GM19043 (cell line): ENCODE results near the gene SAT2.
"Not testable (repeated sequence)": the region's sequence is repeated elsewhere in the genome, so short reads cannot be mapped to it uniquely, and the experiment has no call there.

Experiments
- ATAC-seq: cut with Tn5 transposase; IDR thresholded peaks from one replicate; pipeline ENCODE4 v1.9.1; 2021; ENCODE audit warnings: low read depth; ENCODE audit not compliant: unreplicated experiment

Gene SAT2

GRCh38 chr17:7636163-7636562 is 8.5 kb upstream of the SAT2 start:
- ATAC-seq, result no peak

GRCh38 chr17:7634384-7634783 is 6.8 kb upstream of the SAT2 start:
- ATAC-seq, result no peak

GRCh38 chr17:7633093-7633492 is 5.5 kb upstream of the SAT2 start:
- ATAC-seq, result no peak

- no peak for ATAC-seq
Observed at GRCh38 chr17:7632492-7632894, 4.9 kb upstream of the SAT2 start.

GRCh38 chr17:7631398-7632380 is 4.1 kb upstream of the SAT2 start:
- ATAC-seq, result no peak

GRCh38 chr17:7629939-7630571 is 2.4 kb upstream of the SAT2 start, which contains the start of gene SHBG:
Gene SHBG, plus strand, starts transcription at chr17:7630135. Its CDS starts 38 bp downstream, at chr17:7630173.
- ATAC-seq, result no peak

GRCh38 chr17:7626956-7627249 is 718 bp downstream of the SAT2 start:
- ATAC-seq, result no peak

- no peak for ATAC-seq
Observed at GRCh38 chr17:7626307-7626706, 1.3 kb downstream of the SAT2 start.

- ATAC-seq, result not testable (repeated sequence)
Observed at GRCh38 chr17:7625749-7626148, 1.9 kb downstream of the SAT2 start.

GRCh38 chr17:7623661-7624060 is 4.0 kb downstream of the SAT2 start:
- ATAC-seq, result no peak

GRCh38 chr17:7620835-7621234 is 6.8 kb downstream of the SAT2 start:
- no peak for ATAC-seq

GRCh38 chr17:7618608-7619007 is 9.0 kb downstream of the SAT2 start:
- ATAC-seq, result no peak

- no peak for ATAC-seq
Observed at GRCh38 chr17:7615265-7615747, 12.3 kb downstream of the SAT2 start.

- peak; percentile 87 for ATAC-seq
Observed at GRCh38 chr17:7614425-7615264, 13.0 kb downstream of the SAT2 start, which contains the start of gene FXR2. Gene FXR2, minus strand, starts transcription at chr17:7614897. Its CDS starts 365 bp downstream, at chr17:7614532.

- no peak for ATAC-seq
Observed at GRCh38 chr17:7613769-7614424, 13.7 kb downstream of the SAT2 start.

- no peak for ATAC-seq
Observed at GRCh38 chr17:7612294-7612640, 15.4 kb downstream of the SAT2 start.

GRCh38 chr17:7611635-7612293 is 15.9 kb downstream of the SAT2 start:
- ATAC-seq, result no peak

- ATAC-seq, result no peak
Observed at GRCh38 chr17:7610641-7611040, 17.0 kb downstream of the SAT2 start.

- no peak for ATAC-seq
Observed at GRCh38 chr17:7606280-7606679, 21.3 kb downstream of the SAT2 start.

GRCh38 chr17:7597561-7597960 is 30.1 kb downstream of the SAT2 start:
- not testable (repeated sequence) for ATAC-seq
